Measurements from ENCODE around the gene DISP3.

DISP3 gene

GRCh38 chr1:11487196-11487751 lies 8.3 kb downstream of the DISP3 start:
- DNase-seq: no peak

GRCh38 chr1:11488201-11488770 lies 9.3 kb downstream of the DISP3 start:
- no peak for DNase-seq

- DNase-seq: no peak
Measured at GRCh38 chr1:11488966-11489625, 10.1 kb downstream of the DISP3 start.

- no peak for DNase-seq
Measured at GRCh38 chr1:11492235-11492634, 13.3 kb downstream of the DISP3 start.

GRCh38 chr1:11493972-11494655 lies 15.2 kb downstream of the DISP3 start:
- no peak for DNase-seq

- DNase-seq: no peak
Measured at GRCh38 chr1:11494771-11495170, 15.8 kb downstream of the DISP3 start.

GRCh38 chr1:11495579-11495978 lies 16.6 kb downstream of the DISP3 start:
- DNase-seq: no peak

GRCh38 chr1:11496551-11497080 lies 17.7 kb downstream of the DISP3 start:
- no peak for DNase-seq

- DNase-seq: no peak
Measured at GRCh38 chr1:11498956-11499594, 20.1 kb downstream of the DISP3 start.

GRCh38 chr1:11499601-11500331 lies 20.8 kb downstream of the DISP3 start:
- peak; percentile 80 for DNase-seq

- no peak for DNase-seq
Measured at GRCh38 chr1:11500881-11501280, 21.9 kb downstream of the DISP3 start.

- DNase-seq: no peak
Measured at GRCh38 chr1:11501491-11501897, 22.5 kb downstream of the DISP3 start.

- no peak for DNase-seq
Measured at GRCh38 chr1:11501906-11502485, 23.0 kb downstream of the DISP3 start.

- DNase-seq: no peak
Measured at GRCh38 chr1:11502516-11502915, 23.6 kb downstream of the DISP3 start.

- no peak for DNase-seq
Measured at GRCh38 chr1:11504599-11504998, 25.6 kb downstream of the DISP3 start.

- DNase-seq: no peak
Measured at GRCh38 chr1:11505591-11506538, 26.9 kb downstream of the DISP3 start.

GRCh38 chr1:11507309-11507708 lies 28.4 kb downstream of the DISP3 start:
- no peak for DNase-seq

- no peak for DNase-seq
Measured at GRCh38 chr1:11513681-11514080, 34.7 kb downstream of the DISP3 start.

GRCh38 chr1:11514366-11514765 lies 35.4 kb downstream of the DISP3 start:
- no peak for DNase-seq

GRCh38 chr1:11515368-11516300 lies 36.7 kb downstream of the DISP3 start:
- no peak for DNase-seq

Measured in NCI-H510A (cell line).